Breast epithelium (tissue), 3 donors: ENCODE data around the gene SPATA19.

Experiments
- POLR2A ChIP-seq: fragments of 450-650 bp; IDR thresholded peaks from one replicate; pipeline ENCODE4 v1.6.1; 2016; ENCODE audit warnings: antibody characterized with exemption, mild to moderate bottlenecking, moderate library complexity
- TF ChIP-seq, protein P1 (sequence below), 3 donors: fragments of 450-650 bp; IDR thresholded peaks; one replicate each; pipeline ENCODE4 v1.5.1; 2016 to 2017; ENCODE audit warnings: antibody characterized with exemption in 3 of 3, mild to moderate bottlenecking in 3 of 3, moderate library complexity in 3 of 3

GRCh38 chr11:133797554-133797953 is 47.8 kb downstream of the SPATA19 start:
- TF ChIP-seq, protein P1, sequence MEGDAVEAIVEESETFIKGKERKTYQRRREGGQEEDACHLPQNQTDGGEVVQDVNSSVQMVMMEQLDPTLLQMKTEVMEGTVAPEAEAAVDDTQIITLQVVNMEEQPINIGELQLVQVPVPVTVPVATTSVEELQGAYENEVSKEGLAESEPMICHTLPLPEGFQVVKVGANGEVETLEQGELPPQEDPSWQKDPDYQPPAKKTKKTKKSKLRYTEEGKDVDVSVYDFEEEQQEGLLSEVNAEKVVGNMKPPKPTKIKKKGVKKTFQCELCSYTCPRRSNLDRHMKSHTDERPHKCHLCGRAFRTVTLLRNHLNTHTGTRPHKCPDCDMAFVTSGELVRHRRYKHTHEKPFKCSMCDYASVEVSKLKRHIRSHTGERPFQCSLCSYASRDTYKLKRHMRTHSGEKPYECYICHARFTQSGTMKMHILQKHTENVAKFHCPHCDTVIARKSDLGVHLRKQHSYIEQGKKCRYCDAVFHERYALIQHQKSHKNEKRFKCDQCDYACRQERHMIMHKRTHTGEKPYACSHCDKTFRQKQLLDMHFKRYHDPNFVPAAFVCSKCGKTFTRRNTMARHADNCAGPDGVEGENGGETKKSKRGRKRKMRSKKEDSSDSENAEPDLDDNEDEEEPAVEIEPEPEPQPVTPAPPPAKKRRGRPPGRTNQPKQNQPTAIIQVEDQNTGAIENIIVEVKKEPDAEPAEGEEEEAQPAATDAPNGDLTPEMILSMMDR (IDR thresholded peaks at IDR 0.05) = no peak
- TF ChIP-seq POLR2A = no peak
